Esophagus squamous epithelium (tissue), 4 donors: ENCODE data around the gene SERPINI1.

Source experiments
- POLR2A ChIP-seq, 4 donors: fragments of 450-650 bp; IDR thresholded peaks; one replicate each; pipeline ENCODE4 v1.6.1; 2017; ENCODE audit warnings: antibody characterized with exemption in 4 of 4, mild to moderate bottlenecking in 4 of 4, moderate library complexity in 3 of 4
- TF ChIP-seq, protein P1 (sequence below), 6 experiments: fragments of 450-650 bp in 4 of 6; fragments of 200-600 bp in 2 of 6; sonication (generic) in 2 of 6; IDR thresholded peaks; one replicate each; pipeline ENCODE4 v1.5.1; 2016 to 2019; ENCODE audit warnings: antibody characterized with exemption in 6 of 6, mild to moderate bottlenecking in 4 of 6, moderate library complexity in 4 of 6

DNA sequence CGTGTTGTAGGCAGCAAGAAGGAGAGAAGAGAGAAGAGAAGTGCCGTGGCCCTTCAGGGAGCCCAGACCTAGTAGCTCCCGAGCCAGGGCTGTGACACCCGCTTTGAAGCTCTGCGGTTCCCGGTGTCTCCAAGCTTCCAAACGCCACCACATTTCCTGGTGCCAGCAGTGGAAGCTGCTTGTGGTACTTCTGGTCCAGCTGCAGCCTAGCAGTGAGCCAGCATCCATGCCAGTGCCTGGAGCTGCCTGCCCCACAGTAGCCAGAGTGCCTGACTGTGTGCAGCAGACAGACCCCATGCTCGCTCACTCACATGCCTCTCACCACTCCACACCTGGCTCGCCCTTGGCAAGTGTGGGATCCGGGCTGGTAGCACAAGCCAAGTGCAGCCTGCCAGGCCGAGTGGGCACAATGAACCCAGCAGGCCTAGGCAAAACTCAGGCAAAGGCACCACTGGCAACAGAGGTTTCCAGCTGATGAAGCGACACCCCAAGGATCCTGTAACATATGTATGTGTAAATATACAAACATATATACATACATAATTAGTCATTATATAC lies 85.8 kb downstream of the SERPINI1 start:
- TF ChIP-seq, protein P1, sequence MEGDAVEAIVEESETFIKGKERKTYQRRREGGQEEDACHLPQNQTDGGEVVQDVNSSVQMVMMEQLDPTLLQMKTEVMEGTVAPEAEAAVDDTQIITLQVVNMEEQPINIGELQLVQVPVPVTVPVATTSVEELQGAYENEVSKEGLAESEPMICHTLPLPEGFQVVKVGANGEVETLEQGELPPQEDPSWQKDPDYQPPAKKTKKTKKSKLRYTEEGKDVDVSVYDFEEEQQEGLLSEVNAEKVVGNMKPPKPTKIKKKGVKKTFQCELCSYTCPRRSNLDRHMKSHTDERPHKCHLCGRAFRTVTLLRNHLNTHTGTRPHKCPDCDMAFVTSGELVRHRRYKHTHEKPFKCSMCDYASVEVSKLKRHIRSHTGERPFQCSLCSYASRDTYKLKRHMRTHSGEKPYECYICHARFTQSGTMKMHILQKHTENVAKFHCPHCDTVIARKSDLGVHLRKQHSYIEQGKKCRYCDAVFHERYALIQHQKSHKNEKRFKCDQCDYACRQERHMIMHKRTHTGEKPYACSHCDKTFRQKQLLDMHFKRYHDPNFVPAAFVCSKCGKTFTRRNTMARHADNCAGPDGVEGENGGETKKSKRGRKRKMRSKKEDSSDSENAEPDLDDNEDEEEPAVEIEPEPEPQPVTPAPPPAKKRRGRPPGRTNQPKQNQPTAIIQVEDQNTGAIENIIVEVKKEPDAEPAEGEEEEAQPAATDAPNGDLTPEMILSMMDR (IDR thresholded peaks at IDR 0.05), result no peak
- no peak for TF ChIP-seq POLR2A (IDR thresholded peaks at IDR 0.05)
